Mammary epithelial cell (primary cell): ENCODE measurements around the gene FAM228B.

ENCODE experiments used
- CTCF ChIP-seq, 2 donors: IDR thresholded peaks in 1 of 2; conservative IDR thresholded peaks in 1 of 2; 2 replicates each; pipeline ENCODE4 v1.5.1; 2011 to 2012; ENCODE audit warnings: inconsistent platforms in 2 of 2, low read length in 2 of 2, mild to moderate bottlenecking in 2 of 2, control low read depth in 1 of 2, low read depth in 1 of 2; ENCODE audit not compliant: insufficient read depth in 1 of 2; ENCODE audit errors: extremely low read depth in 1 of 2
- EZH2 ChIP-seq: IDR thresholded peaks from 2 replicates; pipeline ENCODE4 v1.6.1; 2012; ENCODE audit warnings: low read length, inconsistent platforms, borderline replicate concordance

DNA sequence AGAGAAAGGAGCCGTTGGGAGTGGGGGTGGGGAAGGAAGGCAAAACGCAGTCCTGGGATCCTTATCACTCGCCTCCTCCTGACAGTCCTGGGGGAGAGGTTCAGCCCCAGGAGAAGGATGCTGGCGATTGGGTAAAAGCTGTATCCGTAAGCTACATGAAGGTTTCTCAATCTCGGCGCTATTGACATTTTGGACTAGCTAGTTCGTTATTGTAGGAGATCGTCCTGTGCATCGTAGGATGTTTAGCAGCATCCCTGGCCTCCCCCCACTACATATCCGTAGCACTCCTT is 38.1 kb upstream of the FAM228B start:
- no peak for TF ChIP-seq CTCF (conservative IDR thresholded peaks at IDR 0.05 in 1 of 2, IDR thresholded peaks at IDR 0.05 in 1 of 2; ENCODE audit: extremely low read depth in 1 of 2, insufficient read depth in 1 of 2, low read depth in 1 of 2, low read length in 2 of 2)
- TF ChIP-seq EZH2 = no peak
